Uterus (tissue), 4 donors: ENCODE results near the gene RNFT2. TPM values are rescaled to one million over a fixed set of nuclear protein-coding genes. Genes with fewer than 3 reads are reported as not detected.

Experiments
- DNase-seq, 2 donors: peaks; one replicate each; pipeline ENCODE4 v3.0.0-alpha.2; 2019 to 2020
- H3K27ac ChIP-seq, 2 donors: fragments of 200-600 bp; sonication (generic); 1 replicate in 1 of 2; 2 replicates in 1 of 2; pipeline ENCODE4 v1.5.1; 2016 to 2018
- H3K27me3 ChIP-seq, 2 donors: fragments of 200-600 bp; sonication (generic); one replicate each; pipeline ENCODE4 v1.5.1; 2018 to 2019; ENCODE audit warnings: control low read depth in 1 of 2
- H3K36me3 ChIP-seq, 2 donors: fragments of 200-600 bp; sonication (generic); one replicate each; pipeline ENCODE4 v1.5.1; 2019; ENCODE audit warnings: control low read depth in 1 of 2
- H3K4me1 ChIP-seq, 2 donors: fragments of 200-600 bp; sonication (generic); one replicate each; pipeline ENCODE4 v1.5.1; 2018 to 2019; ENCODE audit warnings: control low read depth in 1 of 2
- H3K4me3 ChIP-seq, 2 donors: fragments of 200-600 bp; sonication (generic); 1 replicate in 1 of 2; 2 replicates in 1 of 2; pipeline ENCODE4 v1.5.1; 2018 to 2019; ENCODE audit warnings: mild to moderate bottlenecking in 1 of 2
- H3K9me3 ChIP-seq, 2 donors: fragments of 200-600 bp; sonication (generic); one replicate each; pipeline ENCODE4 v1.5.1; 2019; ENCODE audit warnings: control low read depth in 1 of 2
- POLR2A ChIP-seq, 2 donors: fragments of 450-650 bp; IDR thresholded peaks; one replicate each; pipeline ENCODE4 v1.6.1; 2016; ENCODE audit warnings: antibody characterized with exemption in 2 of 2, mild to moderate bottlenecking in 1 of 2, moderate library complexity in 1 of 2
- intact Hi-C: fragments of 100-400 bp; cut with DNase I; formaldehyde crosslinking; loops from one replicate; pipeline ENCODE4 v1.15.1; 2023; ENCODE audit warnings: low total_unique reads
- total RNA-seq, 4 donors: library from RNA; depleted of rRNA in 3 of 4; stranded (reverse); fragments of >200 nt in 3 of 4; gene quantifications; one replicate each; pipeline versions ENCODE4 v1.1.0 to v1.2.4, GENCODE V29; 2014 to 2023
- TF ChIP-seq, protein P1 (sequence below), 4 experiments: fragments of 200-600 bp in 2 of 4; fragments of 450-650 bp in 2 of 4; sonication (generic) in 2 of 4; IDR thresholded peaks; one replicate each; pipeline ENCODE4 v1.5.1; 2016 to 2019; ENCODE audit warnings: antibody characterized with exemption in 4 of 4, mild to moderate bottlenecking in 2 of 4, moderate library complexity in 1 of 4
- donor health status: DM: yes; HTN: yes; CAD: no.

Gene RNFT2
- total RNA-seq, 4 donors from 2014 or later, result 1.4 to 4.7 TPM; not detected in 2

DNA sequence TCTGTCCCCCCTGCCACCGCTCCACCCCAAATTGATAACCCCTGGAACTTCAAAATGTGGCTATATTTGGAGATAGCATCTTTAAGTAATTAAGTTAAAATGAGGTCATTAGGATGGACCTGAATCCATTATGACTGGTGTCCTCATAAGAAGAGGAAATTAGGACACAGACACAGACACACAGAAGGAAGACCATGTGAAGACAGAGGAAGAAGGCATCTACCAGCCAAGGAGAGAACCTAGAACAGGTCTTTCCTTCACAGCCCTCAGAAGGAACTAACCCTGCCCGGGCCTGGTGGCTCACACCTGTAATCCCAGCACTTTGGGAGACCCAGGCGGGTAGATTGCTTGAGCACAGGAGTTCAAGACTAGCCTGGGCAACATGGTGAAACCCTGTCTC lies 146.8 kb downstream of the RNFT2 start:
- no peak overlapping the region for H3K4me3 ChIP-seq
- H3K27ac ChIP-seq, result no peak overlapping the region
- no peaks in the 10 kb centered on the region for H3K9me3 ChIP-seq
- TF ChIP-seq, protein P1, sequence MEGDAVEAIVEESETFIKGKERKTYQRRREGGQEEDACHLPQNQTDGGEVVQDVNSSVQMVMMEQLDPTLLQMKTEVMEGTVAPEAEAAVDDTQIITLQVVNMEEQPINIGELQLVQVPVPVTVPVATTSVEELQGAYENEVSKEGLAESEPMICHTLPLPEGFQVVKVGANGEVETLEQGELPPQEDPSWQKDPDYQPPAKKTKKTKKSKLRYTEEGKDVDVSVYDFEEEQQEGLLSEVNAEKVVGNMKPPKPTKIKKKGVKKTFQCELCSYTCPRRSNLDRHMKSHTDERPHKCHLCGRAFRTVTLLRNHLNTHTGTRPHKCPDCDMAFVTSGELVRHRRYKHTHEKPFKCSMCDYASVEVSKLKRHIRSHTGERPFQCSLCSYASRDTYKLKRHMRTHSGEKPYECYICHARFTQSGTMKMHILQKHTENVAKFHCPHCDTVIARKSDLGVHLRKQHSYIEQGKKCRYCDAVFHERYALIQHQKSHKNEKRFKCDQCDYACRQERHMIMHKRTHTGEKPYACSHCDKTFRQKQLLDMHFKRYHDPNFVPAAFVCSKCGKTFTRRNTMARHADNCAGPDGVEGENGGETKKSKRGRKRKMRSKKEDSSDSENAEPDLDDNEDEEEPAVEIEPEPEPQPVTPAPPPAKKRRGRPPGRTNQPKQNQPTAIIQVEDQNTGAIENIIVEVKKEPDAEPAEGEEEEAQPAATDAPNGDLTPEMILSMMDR (IDR thresholded peaks at IDR 0.05), result no peak
- no peak for TF ChIP-seq POLR2A (IDR thresholded peaks at IDR 0.05)
- DNase-seq, result no peak
- H3K27me3 ChIP-seq, result peaks cover 0 to 8% of the 10 kb centered on the region in 2 donors
- H3K4me1 ChIP-seq, result peaks cover 0 to 16% of the 10 kb centered on the region in 2 donors
- intact Hi-C loops, result no loop called here
- H3K36me3 ChIP-seq, result no peaks in the 10 kb centered on the region

DNA sequence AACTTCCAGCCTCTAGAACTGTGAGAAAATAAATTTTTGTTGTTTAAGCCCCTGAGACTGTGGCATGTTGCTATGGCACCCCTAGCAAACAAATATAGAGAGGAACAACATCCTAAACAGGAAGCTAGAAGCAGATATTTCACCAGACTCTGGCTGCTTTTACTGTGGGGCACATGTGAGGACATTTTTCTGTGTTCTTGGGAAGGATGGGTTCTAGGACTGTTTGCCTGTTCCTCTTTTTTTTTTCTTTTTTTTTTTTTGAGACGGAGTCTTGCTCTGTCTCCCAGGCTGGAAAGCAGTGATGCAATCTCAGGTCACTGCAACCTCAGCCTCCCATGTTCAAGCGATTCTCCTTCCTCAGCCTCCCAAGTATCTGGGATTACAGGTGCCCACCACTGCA lies 147.4 kb downstream of the RNFT2 start:
- no peak overlapping the region for H3K27ac ChIP-seq
- no peaks in the 10 kb centered on the region for H3K36me3 ChIP-seq
- H3K4me3 ChIP-seq, result no peak overlapping the region
- no peaks in the 10 kb centered on the region for H3K9me3 ChIP-seq
- TF ChIP-seq, protein P1 (IDR thresholded peaks at IDR 0.05), result no peak
- H3K4me1 ChIP-seq, result peaks cover 0 to 14% of the 10 kb centered on the region in 2 donors
- no peak for DNase-seq
- intact Hi-C loops, result no loop called here
- H3K27me3 ChIP-seq, result peaks cover 0 to 8% of the 10 kb centered on the region in 2 donors

DNA sequence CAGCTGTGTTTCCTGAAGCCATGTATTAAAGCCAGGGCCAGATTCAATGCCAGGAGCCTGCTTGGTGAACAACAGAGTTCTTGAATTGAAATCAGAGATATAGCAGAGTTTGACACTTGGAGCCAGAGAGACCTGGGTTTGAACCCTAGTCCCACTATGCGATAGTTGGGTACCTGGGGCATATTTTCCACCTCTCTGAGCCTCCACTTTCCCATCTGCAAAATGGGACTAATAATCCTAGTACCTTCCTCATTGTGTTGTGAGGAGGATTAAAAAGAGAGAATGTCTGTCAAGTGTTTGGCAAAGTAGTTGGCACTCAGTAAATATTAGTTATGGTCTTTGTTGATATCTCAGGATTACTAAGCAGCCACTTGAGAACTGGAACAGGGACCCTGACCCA lies 149.1 kb downstream of the RNFT2 start:
- intact Hi-C loops, result no loop called here
- Histone ChIP-seq H3K9me3 (no peaks in the 10 kb centered on the region), H3K27me3 (no peaks in the 10 kb centered on the region), H3K27ac (no peak overlapping the region), H3K36me3 (no peaks in the 10 kb centered on the region), H3K4me3 (no peak overlapping the region), H3K4me1 (no peaks in the 10 kb centered on the region)
- DNase-seq, result no peak
- TF ChIP-seq POLR2A (IDR thresholded peaks at IDR 0.05), result no peak
- TF ChIP-seq, protein P1 (IDR thresholded peaks at IDR 0.05), result no peak

DNA sequence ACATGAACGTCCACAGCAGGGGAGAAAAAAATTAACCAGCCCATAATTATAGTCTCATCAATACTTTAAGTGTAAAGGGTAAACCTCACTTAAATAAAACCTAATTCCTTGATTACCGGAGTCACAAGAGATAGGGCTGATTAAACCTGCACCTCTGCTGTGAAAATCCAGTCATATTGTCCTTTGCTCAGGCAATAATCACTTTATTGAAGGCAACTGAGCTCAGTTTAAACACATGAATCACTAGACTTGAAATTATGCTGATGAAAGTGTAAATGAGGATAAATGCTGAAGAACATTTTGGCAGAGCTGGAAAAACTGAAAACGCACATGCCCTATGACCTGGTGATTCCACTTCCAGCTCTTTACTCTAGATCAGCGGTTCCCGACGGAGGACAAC lies 149.8 kb downstream of the RNFT2 start:
- Histone ChIP-seq H3K27ac (no peak overlapping the region), H3K4me3 (no peak overlapping the region), H3K9me3 (no peaks in the 10 kb centered on the region), H3K4me1 (no peaks in the 10 kb centered on the region), H3K36me3 (no peaks in the 10 kb centered on the region), H3K27me3 (no peaks in the 10 kb centered on the region)
- DNase-seq, result no peak
- intact Hi-C loops, result no loop called here
- TF ChIP-seq, protein P1 (IDR thresholded peaks at IDR 0.05), result no peak
- TF ChIP-seq POLR2A (IDR thresholded peaks at IDR 0.05), result no peak

DNA sequence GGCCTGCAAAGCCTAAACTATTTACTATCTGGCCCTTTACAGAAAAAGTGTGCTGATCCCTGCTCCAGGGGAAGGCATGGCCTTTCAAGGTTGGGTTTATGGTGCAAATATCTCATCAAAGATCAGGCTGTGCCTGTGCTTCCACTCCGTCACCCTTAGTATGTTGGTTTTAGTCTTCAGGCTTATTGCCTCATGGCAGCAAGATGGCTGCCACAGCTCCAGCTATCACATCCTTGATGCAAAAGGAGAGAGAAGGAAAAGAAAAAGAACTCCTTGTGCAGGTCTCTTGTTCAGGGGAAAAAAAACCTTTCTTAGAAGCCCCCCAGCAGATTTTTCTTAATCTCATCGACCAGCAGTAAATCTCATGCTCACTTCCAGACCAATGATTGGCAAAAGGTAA lies 152.2 kb downstream of the RNFT2 start:
- no peak for TF ChIP-seq POLR2A (IDR thresholded peaks at IDR 0.05)
- TF ChIP-seq, protein P1 (IDR thresholded peaks at IDR 0.05), result no peak
- H3K36me3 ChIP-seq, result no peaks in the 10 kb centered on the region
- no peaks in the 10 kb centered on the region for H3K9me3 ChIP-seq
- intact Hi-C loops, result no loop called here
- no peak overlapping the region for H3K27ac ChIP-seq
- H3K4me1 ChIP-seq, result no peaks in the 10 kb centered on the region
- no peak for DNase-seq
- H3K27me3 ChIP-seq, result no peaks in the 10 kb centered on the region
- H3K4me3 ChIP-seq, result no peak overlapping the region
